Liver (tissue), 9 donors: ENCODE results near the gene ANO7. TPM values are rescaled to one million over a fixed set of nuclear protein-coding genes. Genes with fewer than 3 reads are reported as not detected.

ENCODE experiments used
- DNase-seq: peaks from one replicate; pipeline ENCODE4 v3.0.0-alpha.2; 2017; ENCODE audit warnings: low spot score
- H3K27ac ChIP-seq, 2 donors: one replicate each; pipeline ENCODE4 v1.7.0; 2013; ENCODE audit warnings: inconsistent platforms in 2 of 2, low read length in 2 of 2, control low read depth in 1 of 2, low read depth in 1 of 2, mild to moderate bottlenecking in 1 of 2
- H3K27me3 ChIP-seq, 4 donors: one replicate each; pipeline versions ENCODE4 v1.6.1 to v1.7.0; 2013; ENCODE audit warnings: low read length in 3 of 4, inconsistent platforms in 1 of 4, mild to moderate bottlenecking in 1 of 4, moderate library complexity in 1 of 4; ENCODE audit not compliant: control insufficient read depth in 4 of 4, insufficient read depth in 4 of 4
- H3K36me3 ChIP-seq, 4 donors: one replicate each; pipeline versions ENCODE4 v1.6.1 to v1.7.0; 2013; ENCODE audit warnings: low read length in 3 of 4, mild to moderate bottlenecking in 3 of 4, low read depth in 1 of 4, moderate library complexity in 1 of 4; ENCODE audit not compliant: control insufficient read depth in 4 of 4, insufficient read depth in 3 of 4
- H3K4me1 ChIP-seq, 4 donors: one replicate each; pipeline versions ENCODE4 v1.6.1 to v1.7.0; 2013; ENCODE audit warnings: low read length in 3 of 4, mild to moderate bottlenecking in 3 of 4, moderate library complexity in 1 of 4; ENCODE audit not compliant: control insufficient read depth in 4 of 4, insufficient read depth in 4 of 4
- H3K4me3 ChIP-seq, 3 donors: one replicate each; pipeline versions ENCODE4 v1.6.1 to v1.7.0; 2013; ENCODE audit warnings: low read length in 3 of 3, control low read depth in 1 of 3, low read depth in 1 of 3, mild to moderate bottlenecking in 1 of 3
- H3K9ac ChIP-seq, 2 donors: one replicate each; pipeline ENCODE4 v1.7.0; 2013; ENCODE audit warnings: low read length in 2 of 2, mild to moderate bottlenecking in 2 of 2, moderate library complexity in 2 of 2, control low read depth in 1 of 2, low read depth in 1 of 2
- H3K9me3 ChIP-seq, 4 donors: one replicate each; pipeline versions ENCODE4 v1.6.1 to v1.7.0; 2013; ENCODE audit warnings: low read length in 3 of 4; ENCODE audit not compliant: control insufficient read depth in 4 of 4
- CTCF ChIP-seq: fragments of 150-350 bp; IDR thresholded peaks from 2 replicates; pipeline ENCODE4 v1.5.1; 2017; ENCODE audit warnings: improper control_type of control experiment, low read depth, low read length; ENCODE audit not compliant: missing input control
- FOXA1 ChIP-seq: IDR thresholded peaks from 2 replicates; pipeline ENCODE4 v1.6.1; 2016; ENCODE audit warnings: antibody characterized with exemption
- FOXA2 ChIP-seq: IDR thresholded peaks from 2 replicates; pipeline ENCODE4 v1.6.1; 2016; ENCODE audit warnings: antibody characterized with exemption
- GABPA ChIP-seq, 2 donors: IDR thresholded peaks in 1 of 2; conservative IDR thresholded peaks in 1 of 2; 2 replicates each; pipeline ENCODE4 v1.6.1; 2016; ENCODE audit warnings: antibody characterized with exemption in 2 of 2, mild to moderate bottlenecking in 1 of 2, moderate library complexity in 1 of 2
- HNF4A ChIP-seq, 2 donors: conservative IDR thresholded peaks; 2 replicates each; pipeline ENCODE4 v1.6.1; 2016; ENCODE audit warnings: antibody characterized with exemption in 2 of 2, mild to moderate bottlenecking in 2 of 2
- HNF4G ChIP-seq: IDR thresholded peaks from 2 replicates; pipeline ENCODE4 v1.6.1; 2016; ENCODE audit warnings: antibody characterized with exemption
- JUND ChIP-seq, 2 donors: IDR thresholded peaks; 2 replicates each; pipeline ENCODE4 v1.6.1; 2016; ENCODE audit warnings: antibody characterized with exemption in 2 of 2
- NR2F2 ChIP-seq: IDR thresholded peaks from 2 replicates; pipeline ENCODE4 v1.6.1; 2016; ENCODE audit warnings: antibody characterized with exemption
- RAD21 ChIP-seq, 2 donors: IDR thresholded peaks; 2 replicates each; pipeline ENCODE4 v1.6.1; 2016; ENCODE audit warnings: antibody characterized with exemption in 2 of 2, mild to moderate bottlenecking in 2 of 2
- RXRA ChIP-seq, 2 donors: IDR thresholded peaks; 2 replicates each; pipeline ENCODE4 v1.6.1; 2017 to 2018; ENCODE audit warnings: antibody characterized with exemption in 2 of 2, mild to moderate bottlenecking in 1 of 2
- SP1 ChIP-seq: IDR thresholded peaks from 2 replicates; pipeline ENCODE4 v1.6.1; 2018; ENCODE audit warnings: antibody characterized with exemption, mild to moderate bottlenecking
- YY1 ChIP-seq: IDR thresholded peaks from 2 replicates; pipeline ENCODE4 v1.6.1; 2016; ENCODE audit warnings: antibody characterized with exemption, mild to moderate bottlenecking
- WGBS: extraction: QIAGEN DNeasy Blood & Tissue Kit; methylation state at CpG from one replicate; pipeline ENCODE4 v1.1.7; 2013; 5-methylcytosine and 5-hydroxymethylcytosine counted together
- polyA plus RNA-seq, 2 donors: library from polyadenylated mRNA; stranded (reverse) in 1 of 2; unstranded in 1 of 2; fragments of 200-250 nt in 1 of 2; fragments of >200 nt in 1 of 2; fragmentation: Nextera tagmentation in 1 of 2; extraction: Ambion mirVana in 1 of 2; gene quantifications; one replicate each; pipeline versions ENCODE4 v1.2.1 to v1.2.3, GENCODE V29; 2013 to 2015
- total RNA-seq, 2 donors: library from RNA; depleted of rRNA; stranded (reverse); fragments of >200 nt; gene quantifications; one replicate each; pipeline ENCODE4 v1.2.3, GENCODE V29; 2014
- TF ChIP-seq, protein P1 (sequence below): IDR thresholded peaks from 2 replicates; pipeline ENCODE4 v1.6.1; 2016; ENCODE audit warnings: antibody characterized with exemption, mild to moderate bottlenecking
- donor health status: healthy.
- donor health status: healthy.
- donor health status: healthy.
- donor health status: healthy.
- donor health status: healthy.

Gene ANO7
- total and polyA plus RNA-seq, 4 donors, result 0.25 to 0.70 (median 0.45) TPM

GRCh38 chr2:241214766-241215165, 26.3 kb downstream of the ANO7 start:
- H3K27me3 ChIP-seq, result no peaks in the 10 kb centered on the region
- DNase-seq, result no peak
- WGBS, result 89% methylated on average over 12 of the region's 12 CpGs

DNA sequence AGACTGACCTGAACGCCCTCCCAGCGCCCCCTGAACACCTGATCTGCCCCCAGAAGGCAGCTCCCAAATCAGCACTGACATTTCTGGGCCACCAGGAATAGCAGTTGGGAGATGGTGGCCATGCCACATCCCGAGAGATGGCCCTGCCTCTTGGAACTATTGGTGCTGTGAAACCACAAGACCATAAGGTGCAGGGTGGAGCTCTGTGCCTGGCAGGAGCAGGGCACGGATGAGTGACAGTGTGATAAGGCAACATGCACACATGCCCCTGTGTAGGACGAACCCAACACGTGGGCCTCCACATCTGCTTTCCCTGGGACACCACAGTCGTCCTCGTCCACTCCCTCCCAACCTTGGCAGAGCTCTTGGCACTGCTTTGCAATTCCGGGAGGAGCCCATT, 26.9 kb downstream of the ANO7 start:
- Histone ChIP-seq H3K27ac (no peak overlapping the region), H3K9ac (no peak overlapping the region), H3K9me3 (no peaks in the 10 kb centered on the region), H3K27me3 (no peaks in the 10 kb centered on the region), H3K4me3 (no peak overlapping the region), H3K4me1 (peaks cover 0 to 13% (median 6%) of the 10 kb centered on the region in 4 donors), H3K36me3 (no peaks in the 10 kb centered on the region)
- no peak for DNase-seq
- WGBS, result 75% methylated on average over 9 of the region's 9 CpGs
- TF ChIP-seq JUND (IDR thresholded peaks at IDR 0.05) (no peak), GABPA (IDR thresholded peaks at IDR 0.05 in 1 of 2, conservative IDR thresholded peaks at IDR 0.05 in 1 of 2) (no peak), HNF4A (conservative IDR thresholded peaks at IDR 0.05) (no peak), RAD21 (IDR thresholded peaks at IDR 0.05) (no peak), SP1 (no peak), RXRA (IDR thresholded peaks at IDR 0.05) (no peak)
- TF ChIP-seq, protein P1, sequence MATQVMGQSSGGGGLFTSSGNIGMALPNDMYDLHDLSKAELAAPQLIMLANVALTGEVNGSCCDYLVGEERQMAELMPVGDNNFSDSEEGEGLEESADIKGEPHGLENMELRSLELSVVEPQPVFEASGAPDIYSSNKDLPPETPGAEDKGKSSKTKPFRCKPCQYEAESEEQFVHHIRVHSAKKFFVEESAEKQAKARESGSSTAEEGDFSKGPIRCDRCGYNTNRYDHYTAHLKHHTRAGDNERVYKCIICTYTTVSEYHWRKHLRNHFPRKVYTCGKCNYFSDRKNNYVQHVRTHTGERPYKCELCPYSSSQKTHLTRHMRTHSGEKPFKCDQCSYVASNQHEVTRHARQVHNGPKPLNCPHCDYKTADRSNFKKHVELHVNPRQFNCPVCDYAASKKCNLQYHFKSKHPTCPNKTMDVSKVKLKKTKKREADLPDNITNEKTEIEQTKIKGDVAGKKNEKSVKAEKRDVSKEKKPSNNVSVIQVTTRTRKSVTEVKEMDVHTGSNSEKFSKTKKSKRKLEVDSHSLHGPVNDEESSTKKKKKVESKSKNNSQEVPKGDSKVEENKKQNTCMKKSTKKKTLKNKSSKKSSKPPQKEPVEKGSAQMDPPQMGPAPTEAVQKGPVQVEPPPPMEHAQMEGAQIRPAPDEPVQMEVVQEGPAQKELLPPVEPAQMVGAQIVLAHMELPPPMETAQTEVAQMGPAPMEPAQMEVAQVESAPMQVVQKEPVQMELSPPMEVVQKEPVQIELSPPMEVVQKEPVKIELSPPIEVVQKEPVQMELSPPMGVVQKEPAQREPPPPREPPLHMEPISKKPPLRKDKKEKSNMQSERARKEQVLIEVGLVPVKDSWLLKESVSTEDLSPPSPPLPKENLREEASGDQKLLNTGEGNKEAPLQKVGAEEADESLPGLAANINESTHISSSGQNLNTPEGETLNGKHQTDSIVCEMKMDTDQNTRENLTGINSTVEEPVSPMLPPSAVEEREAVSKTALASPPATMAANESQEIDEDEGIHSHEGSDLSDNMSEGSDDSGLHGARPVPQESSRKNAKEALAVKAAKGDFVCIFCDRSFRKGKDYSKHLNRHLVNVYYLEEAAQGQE, result no peak

More at GRCh38 chr2:241214766-241215165, 26.3 kb downstream of the ANO7 start:
- Histone ChIP-seq H3K9me3 (no peaks in the 10 kb centered on the region), H3K4me1 (peaks cover 0 to 13% (median 6%) of the 10 kb centered on the region in 4 donors), H3K9ac (no peak overlapping the region), H3K27ac (no peak overlapping the region), H3K36me3 (no peaks in the 10 kb centered on the region), H3K4me3 (no peak overlapping the region)
- TF ChIP-seq JUND (IDR thresholded peaks at IDR 0.05) (no peak), NR2F2 (no peak)

- H3K27ac ChIP-seq, result no peak overlapping the region
- peaks cover 0 to 13% (median 6%) of the 10 kb centered on the region in 4 donors for H3K4me1 ChIP-seq
- H3K9me3 ChIP-seq, result no peaks in the 10 kb centered on the region
- H3K36me3 ChIP-seq, result no peaks in the 10 kb centered on the region
- DNase-seq, result no peak
- H3K27me3 ChIP-seq, result no peaks in the 10 kb centered on the region
- no peak overlapping the region for H3K4me3 ChIP-seq
- 79% methylated on average over 14 of the region's 14 CpGs for WGBS
- TF ChIP-seq RXRA (IDR thresholded peaks at IDR 0.05) (no peak), CTCF (no peak), RAD21 (IDR thresholded peaks at IDR 0.05) (no peak), FOXA1 (no peak), NR2F2 (no peak), FOXA2 (no peak), SP1 (no peak), YY1 (no peak), HNF4G (no peak), GABPA (IDR thresholded peaks at IDR 0.05 in 1 of 2, conservative IDR thresholded peaks at IDR 0.05 in 1 of 2) (no peak), JUND (IDR thresholded peaks at IDR 0.05) (no peak)
- TF ChIP-seq, protein P1, result no peak
- H3K9ac ChIP-seq, result no peak overlapping the region
These were observed 27.8 kb downstream of the ANO7 start for GRCh38 chr2:241216211-241216761.
